HepG2 (cell line): ENCODE results near the gene GNAS-AS1. TPM values are rescaled to one million over a fixed set of nuclear protein-coding genes. Genes with fewer than 3 reads are reported as not detected.

Experiments
- ATAC-seq: fragments of 200-7000 bp; cut with Tn5 transposase; 3 replicates; pipeline ENCODE4 v1.9.1; 2020; ENCODE audit warnings: mild to moderate bottlenecking, moderate library complexity
- BruUV-seq: library from RNA; stranded (reverse); fragments of 400-500 nt; replicated peaks from 2 replicates; lab custom pipeline; 2021; lab: Mats Ljungman, UMichigan
- CTCF ChIA-PET: fragments of 300-600 bp; formaldehyde crosslinking; extraction: SDS; loops from one replicate; lab custom pipeline; 2021; ENCODE audit warnings: low total read pairs, inconsistent platforms, low intra/inter-chr PET ratio; lab: Yijun Ruan, JAX
- POLR2A ChIA-PET: fragments of 350-600 bp; sonication (Branson Sonifier 250); formaldehyde crosslinking; loops from one replicate; lab custom pipeline; 2020; ENCODE audit warnings: antibody characterized with exemption, inconsistent platforms; lab: Yijun Ruan, JAX
- DNase-seq: peaks from one replicate; pipeline ENCODE4 v3.0.0-alpha.2; 2015; ENCODE audit warnings: low spot score
- FAIRE-seq: peaks from 3 replicates; lab custom pipeline; 2011; peaks lifted over from hg19 to GRCh38; lab: Jason Lieb, UNC
- H2AFZ ChIP-seq: one replicate; pipeline ENCODE4 v1.6.1; 2011; ENCODE audit warnings: low read length, inconsistent platforms
- H3K27ac ChIP-seq: fragments of 300-600 bp; 3 replicates; pipeline ENCODE4 v1.8.0; 2011; ENCODE audit warnings: mixed run types, mild to moderate bottlenecking, mixed read lengths, low read length, inconsistent platforms; ENCODE audit not compliant: insufficient read depth; ENCODE audit errors: extremely low read length
- H3K27me3 ChIP-seq, 2 experiments: fragments of 200-600 bp in 1 of 2; 2 replicates in 1 of 2; 3 replicates in 1 of 2; pipeline versions ENCODE4 v1.6.0 to v1.8.0; 2011; ENCODE audit warnings: low read length in 2 of 2, mild to moderate bottlenecking in 2 of 2, moderate library complexity in 2 of 2, inconsistent platforms in 1 of 2; ENCODE audit not compliant: insufficient read depth in 2 of 2, control insufficient read depth in 1 of 2
- H3K36me3 ChIP-seq, 2 experiments: fragments of 200-600 bp in 1 of 2; replicated peaks in 1 of 2; 2 replicates in 1 of 2; 3 replicates in 1 of 2; pipeline versions ENCODE4 v1.5.1 to v1.8.0; 2011; ENCODE audit warnings: low read length in 2 of 2, inconsistent platforms in 1 of 2; ENCODE audit not compliant: insufficient read depth in 2 of 2, control insufficient read depth in 1 of 2
- H3K4me1 ChIP-seq: 2 replicates; pipeline ENCODE4 v1.5.1; 2012; ENCODE audit warnings: low read length, inconsistent platforms; ENCODE audit not compliant: insufficient read depth
- H3K4me2 ChIP-seq: 2 replicates; pipeline ENCODE4 v1.6.0; 2011; ENCODE audit warnings: low read depth, low read length, inconsistent platforms
- H3K4me3 ChIP-seq, 3 experiments: fragments of 200-600 bp in 1 of 3; sonication (generic), shearing (Covaris generic) in 1 of 3; replicated peaks in 1 of 3; 2 replicates each; pipeline ENCODE4 v1.5.1; 2011 to 2016; ENCODE audit warnings: low read length in 3 of 3, inconsistent platforms in 2 of 3, low read depth in 2 of 3, mild to moderate bottlenecking in 2 of 3, control low read depth in 1 of 3, mixed read lengths in 1 of 3; ENCODE audit not compliant: insufficient read depth in 1 of 3
- H3K79me2 ChIP-seq: one replicate; pipeline ENCODE4 v1.6.1; 2011; ENCODE audit warnings: low read length, inconsistent platforms; ENCODE audit not compliant: insufficient read depth
- H3K9ac ChIP-seq: 2 replicates; pipeline ENCODE4 v1.6.0; 2011; ENCODE audit warnings: mild to moderate bottlenecking, low read depth, low read length, inconsistent platforms; ENCODE audit not compliant: insufficient read depth
- H3K9me3 ChIP-seq: 2 replicates; pipeline ENCODE4 v1.5.1; 2012; ENCODE audit warnings: mild to moderate bottlenecking, low read length
- H4K20me1 ChIP-seq: 2 replicates; pipeline ENCODE4 v1.6.0; 2011; ENCODE audit warnings: inconsistent platforms, mild to moderate bottlenecking, low read length, moderate library complexity; ENCODE audit not compliant: insufficient read depth
- CBX1 ChIP-seq: IDR thresholded peaks from one replicate; pipeline ENCODE4 v1.6.1; 2016; ENCODE audit warnings: antibody characterized with exemption, low read depth
- DNMT1 ChIP-seq: sonication (generic); formaldehyde crosslinking; IDR thresholded peaks from 2 replicates; pipeline ENCODE4 v1.5.1; 2020; ENCODE audit warnings: mild to moderate bottlenecking, missing genetic modification reagents
- HOXA9 ChIP-seq: sonication (generic); formaldehyde crosslinking; IDR thresholded peaks from 2 replicates; pipeline ENCODE4 v1.8.1; 2022; ENCODE audit warnings: missing genetic modification reagents, mild to moderate bottlenecking, moderate library complexity, borderline replicate concordance
- JDP2 ChIP-seq: sonication (generic); formaldehyde crosslinking; IDR thresholded peaks from 2 replicates; pipeline ENCODE4 v1.8.1; 2022; ENCODE audit warnings: missing genetic modification reagents, borderline replicate concordance
- NFIB ChIP-seq: sonication (generic); formaldehyde crosslinking; IDR thresholded peaks from 2 replicates; pipeline ENCODE4 v1.9.0; 2021; ENCODE audit warnings: missing genetic modification reagents, mild to moderate bottlenecking, borderline replicate concordance
- ZNF136 ChIP-seq: sonication (generic); formaldehyde crosslinking; IDR thresholded peaks from 2 replicates; pipeline ENCODE4 v1.8.1; 2022; ENCODE audit warnings: low read depth, mild to moderate bottlenecking, moderate library complexity, missing genetic modification reagents
- ZNF20 ChIP-seq: sonication (generic); formaldehyde crosslinking; IDR thresholded peaks from 2 replicates; pipeline ENCODE4 v1.4.0; 2020; ENCODE audit warnings: mild to moderate bottlenecking, moderate library complexity, missing genetic modification reagents
- ZNF280B ChIP-seq: sonication (generic); formaldehyde crosslinking; IDR thresholded peaks from 2 replicates; pipeline ENCODE4 v1.5.0; 2020; ENCODE audit warnings: missing genetic modification reagents, mild to moderate bottlenecking, borderline replicate concordance
- WGBS: methylation state at CpG from one replicate; pipeline ENCODE4 v1.1.6; 2017; ENCODE audit warnings: low lambda C conversion rate; 5-methylcytosine and 5-hydroxymethylcytosine counted together
- in situ Hi-C: cut with HindIII; loops from 2 replicates; pipeline ENCODE4 v1.10.0; 2017; ENCODE audit warnings: low pct_unique_long_range_greater_than_20kb; ENCODE audit not compliant: extremely low pct_ligation_motif_present
- intact Hi-C: fragments of 100-400 bp; cut with micrococcal nuclease; formaldehyde crosslinking; loops from one replicate; pipeline ENCODE4 v1.10.0; 2022; ENCODE audit not compliant: unreplicated experiment
- polyA plus RNA-seq, 8 experiments: library from polyadenylated mRNA; depleted of rRNA in 3 of 8; stranded (reverse) in 7 of 8; unstranded in 1 of 8; fragments of >200 nt; fragmentation: Illumina TruSeq in 4 of 8; extraction: Trizol in 4 of 8; gene quantifications; 2 replicates each; pipeline versions ENCODE4 v1.2.1 to v1.2.3, GENCODE V29; 2011 to 2016; ENCODE audit warnings: low read depth in 4 of 8, missing spikeins in 1 of 8, mixed read lengths in 1 of 8; ENCODE audit not compliant: insufficient read depth in 1 of 8
- total RNA-seq, 5 experiments: library from RNA; depleted of rRNA; stranded (reverse); fragments of >200 nt; fragmentation: Illumina TruSeq; extraction: Trizol; gene quantifications; 2 replicates each; pipeline ENCODE4 v1.2.3, GENCODE V29; 2016; ENCODE audit warnings: low read depth in 1 of 5
- TF ChIP-seq, protein P1 (sequence below): sonication (generic); formaldehyde crosslinking; IDR thresholded peaks from 2 replicates; pipeline ENCODE4 v1.8.0; 2022; ENCODE audit warnings: missing genetic modification reagents, mild to moderate bottlenecking, moderate library complexity, borderline replicate concordance
- TF ChIP-seq, protein P2 (sequence below): sonication (generic); formaldehyde crosslinking; IDR thresholded peaks from 2 replicates; pipeline ENCODE4 v1.4.0; 2020; ENCODE audit warnings: missing genetic modification reagents

The GNAS-AS1 gene
- total and polyA plus RNA-seq, 2 of the 13 experiments (the other 11 are each of a cell fraction or from before 2014, with no cell fraction given) = not detected

DNA sequence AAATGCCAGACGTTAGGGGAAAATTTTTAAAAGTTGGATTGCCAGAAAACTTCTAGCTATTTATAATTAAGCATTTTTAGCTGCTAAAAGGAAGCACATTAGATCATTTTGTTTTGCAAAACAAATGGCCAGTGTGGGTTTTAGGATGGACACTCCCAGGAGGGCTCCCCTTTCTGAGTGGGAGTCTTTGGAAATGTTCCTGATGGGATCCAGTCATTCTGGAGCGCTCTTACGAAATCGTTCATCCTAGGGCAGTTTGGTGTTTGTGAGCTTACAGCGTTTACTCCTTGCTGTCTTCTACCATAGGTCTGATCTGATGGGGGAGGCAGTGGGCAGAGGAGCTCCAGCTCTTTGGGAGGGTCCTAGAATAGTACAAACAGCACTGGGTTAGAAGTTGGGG, 16.5 kb upstream of the GNAS-AS1 start:
- no peak for ATAC-seq
- no peak overlapping the region for H2AFZ ChIP-seq

More for the DNA sequence above, 16.5 kb upstream of the GNAS-AS1 start:
- Histone ChIP-seq H3K79me2 (no peaks in the 10 kb centered on the region), H3K27me3 (peaks cover 0 to 14% of the 10 kb centered on the region in 2 experiments; a peak in 3 of 5 replicates), H3K36me3 (no peaks in the 10 kb centered on the region), H3K4me2 (no peak overlapping the region), H3K9me3 (no peaks in the 10 kb centered on the region), H3K9ac (no peak overlapping the region), H3K4me1 (peaks cover 9% of the 10 kb centered on the region; the same call in 1 of the 2 replicates), H3K27ac (no peak overlapping the region), H4K20me1 (no peaks in the 10 kb centered on the region), H3K4me3 (no peak overlapping the region)
- BruUV-seq = no TSS peak
- WGBS = 4% methylated on average over 5 of the region's 5 CpGs
- in situ Hi-C loops = loop anchor here (5.0 kb wide), 1 partner anchor 630 kb away; no protein-coding TSS in a partner anchor
- TF ChIP-seq ZNF136 (CRISPR knock-in tag) = no peak
- TF ChIP-seq ZNF20 (CRISPR knock-in tag) = no peak
- TF ChIP-seq, protein P1, sequence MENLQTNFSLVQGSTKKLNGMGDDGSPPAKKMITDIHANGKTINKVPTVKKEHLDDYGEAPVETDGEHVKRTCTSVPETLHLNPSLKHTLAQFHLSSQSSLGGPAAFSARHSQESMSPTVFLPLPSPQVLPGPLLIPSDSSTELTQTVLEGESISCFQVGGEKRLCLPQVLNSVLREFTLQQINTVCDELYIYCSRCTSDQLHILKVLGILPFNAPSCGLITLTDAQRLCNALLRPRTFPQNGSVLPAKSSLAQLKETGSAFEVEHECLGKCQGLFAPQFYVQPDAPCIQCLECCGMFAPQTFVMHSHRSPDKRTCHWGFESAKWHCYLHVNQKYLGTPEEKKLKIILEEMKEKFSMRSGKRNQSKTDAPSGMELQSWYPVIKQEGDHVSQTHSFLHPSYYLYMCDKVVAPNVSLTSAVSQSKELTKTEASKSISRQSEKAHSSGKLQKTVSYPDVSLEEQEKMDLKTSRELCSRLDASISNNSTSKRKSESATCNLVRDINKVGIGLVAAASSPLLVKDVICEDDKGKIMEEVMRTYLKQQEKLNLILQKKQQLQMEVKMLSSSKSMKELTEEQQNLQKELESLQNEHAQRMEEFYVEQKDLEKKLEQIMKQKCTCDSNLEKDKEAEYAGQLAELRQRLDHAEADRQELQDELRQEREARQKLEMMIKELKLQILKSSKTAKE (CRISPR knock-in tag) = no peak
- no peak for TF ChIP-seq JDP2 (CRISPR knock-in tag)
- TF ChIP-seq ZNF280B = no peak
- no peak for TF ChIP-seq HOXA9
- TF ChIP-seq, protein P2, sequence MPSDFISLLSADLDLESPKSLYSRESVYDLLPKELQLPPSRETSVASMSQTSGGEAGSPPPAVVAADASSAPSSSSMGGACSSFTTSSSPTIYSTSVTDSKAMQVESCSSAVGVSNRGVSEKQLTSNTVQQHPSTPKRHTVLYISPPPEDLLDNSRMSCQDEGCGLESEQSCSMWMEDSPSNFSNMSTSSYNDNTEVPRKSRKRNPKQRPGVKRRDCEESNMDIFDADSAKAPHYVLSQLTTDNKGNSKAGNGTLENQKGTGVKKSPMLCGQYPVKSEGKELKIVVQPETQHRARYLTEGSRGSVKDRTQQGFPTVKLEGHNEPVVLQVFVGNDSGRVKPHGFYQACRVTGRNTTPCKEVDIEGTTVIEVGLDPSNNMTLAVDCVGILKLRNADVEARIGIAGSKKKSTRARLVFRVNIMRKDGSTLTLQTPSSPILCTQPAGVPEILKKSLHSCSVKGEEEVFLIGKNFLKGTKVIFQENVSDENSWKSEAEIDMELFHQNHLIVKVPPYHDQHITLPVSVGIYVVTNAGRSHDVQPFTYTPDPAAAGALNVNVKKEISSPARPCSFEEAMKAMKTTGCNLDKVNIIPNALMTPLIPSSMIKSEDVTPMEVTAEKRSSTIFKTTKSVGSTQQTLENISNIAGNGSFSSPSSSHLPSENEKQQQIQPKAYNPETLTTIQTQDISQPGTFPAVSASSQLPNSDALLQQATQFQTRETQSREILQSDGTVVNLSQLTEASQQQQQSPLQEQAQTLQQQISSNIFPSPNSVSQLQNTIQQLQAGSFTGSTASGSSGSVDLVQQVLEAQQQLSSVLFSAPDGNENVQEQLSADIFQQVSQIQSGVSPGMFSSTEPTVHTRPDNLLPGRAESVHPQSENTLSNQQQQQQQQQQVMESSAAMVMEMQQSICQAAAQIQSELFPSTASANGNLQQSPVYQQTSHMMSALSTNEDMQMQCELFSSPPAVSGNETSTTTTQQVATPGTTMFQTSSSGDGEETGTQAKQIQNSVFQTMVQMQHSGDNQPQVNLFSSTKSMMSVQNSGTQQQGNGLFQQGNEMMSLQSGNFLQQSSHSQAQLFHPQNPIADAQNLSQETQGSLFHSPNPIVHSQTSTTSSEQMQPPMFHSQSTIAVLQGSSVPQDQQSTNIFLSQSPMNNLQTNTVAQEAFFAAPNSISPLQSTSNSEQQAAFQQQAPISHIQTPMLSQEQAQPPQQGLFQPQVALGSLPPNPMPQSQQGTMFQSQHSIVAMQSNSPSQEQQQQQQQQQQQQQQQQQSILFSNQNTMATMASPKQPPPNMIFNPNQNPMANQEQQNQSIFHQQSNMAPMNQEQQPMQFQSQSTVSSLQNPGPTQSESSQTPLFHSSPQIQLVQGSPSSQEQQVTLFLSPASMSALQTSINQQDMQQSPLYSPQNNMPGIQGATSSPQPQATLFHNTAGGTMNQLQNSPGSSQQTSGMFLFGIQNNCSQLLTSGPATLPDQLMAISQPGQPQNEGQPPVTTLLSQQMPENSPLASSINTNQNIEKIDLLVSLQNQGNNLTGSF (CRISPR knock-in tag) = no peak
- TF ChIP-seq NFIB (CRISPR knock-in tag) = no peak
- no peak for TF ChIP-seq DNMT1 (CRISPR knock-in tag)
- no peak for TF ChIP-seq CBX1
- ChIA-PET CTCF (no interaction called here), POLR2A (interaction anchor here (1.3 kb wide), 1 partner anchor 114 kb away, joined by 4 read pairs; the partner anchor contains the start of gene NELFCD)
- FAIRE-seq = no peak
- intact Hi-C loops = no loop called here
- DNase-seq = no peak
